H1 (cell line): Measurements from ENCODE around the gene FIP1L1. TPM values are rescaled to one million over a fixed set of nuclear protein-coding genes. Genes with fewer than 3 reads are reported as not detected.

ENCODE experiments used
- CTCF ChIA-PET: fragments of 300-600 bp; sonication (Branson Sonifier 250); formaldehyde crosslinking; loops from one replicate; lab custom pipeline; 2021; ENCODE audit not compliant: partially characterized antibody; lab: Charles Lee
- POLR2A ChIA-PET: fragments of 300-600 bp; sonication (Branson Sonifier 250); formaldehyde crosslinking; loops from one replicate; lab custom pipeline; 2021; ENCODE audit warnings: inconsistent platforms; ENCODE audit not compliant: partially characterized antibody; lab: Charles Lee
- DNase-seq, 2 experiments: peaks; one replicate each; pipeline versions ENCODE4 v3.0.0 to v3.0.0-alpha.2; 2010 to 2022; ENCODE audit warnings: low spot score in 2 of 2, low read depth in 1 of 2, mixed read lengths in 1 of 2
- FAIRE-seq: peaks from 2 replicates; lab custom pipeline; 2011; peaks lifted over from hg19 to GRCh38; lab: Jason Lieb, UNC
- H2AFZ ChIP-seq: 2 replicates; pipeline ENCODE4 v1.8.1; 2012; ENCODE audit warnings: low read length, inconsistent platforms
- H2AK5ac ChIP-seq: 2 replicates; pipeline ENCODE4 v1.6.1; 2013; ENCODE audit warnings: low read depth, low read length
- H2BK120ac ChIP-seq: replicated peaks from 2 replicates; pipeline ENCODE3; 2013; ENCODE audit warnings: low read depth, low read length, inconsistent platforms
- H2BK12ac ChIP-seq: 2 replicates; pipeline ENCODE4 v1.6.1; 2013; ENCODE audit warnings: low read depth, low read length
- H2BK15ac ChIP-seq: 2 replicates; pipeline ENCODE4 v1.6.1; 2013; ENCODE audit warnings: low read length
- H2BK20ac ChIP-seq: 2 replicates; pipeline ENCODE4 v1.6.1; 2013; ENCODE audit warnings: low read length
- H2BK5ac ChIP-seq: 2 replicates; pipeline ENCODE4 v1.6.1; 2013; ENCODE audit warnings: low read depth, low read length
- H3K14ac ChIP-seq: 2 replicates; pipeline ENCODE4 v1.6.1; 2013; ENCODE audit warnings: inconsistent platforms; ENCODE audit not compliant: insufficient read length
- H3K18ac ChIP-seq: 2 replicates; pipeline ENCODE4 v1.6.1; 2013; ENCODE audit warnings: low read length; ENCODE audit errors: extremely low read depth
- H3K23ac ChIP-seq: 2 replicates; pipeline ENCODE4 v1.6.1; 2013; ENCODE audit warnings: inconsistent platforms; ENCODE audit not compliant: insufficient read length
- H3K23me2 ChIP-seq: 2 replicates; pipeline ENCODE4 v1.6.1; 2013; ENCODE audit warnings: low read depth, low read length
- H3K27ac ChIP-seq: 2 replicates; pipeline ENCODE4 v1.6.1; 2011; ENCODE audit warnings: low read depth, low read length, inconsistent platforms
- H3K27me3 ChIP-seq, 4 experiments: replicated peaks in 1 of 4; 1 replicate in 1 of 4; 2 replicates in 3 of 4; pipeline versions ENCODE4 v1.6.1 to v1.8.1; 2011 to 2013; ENCODE audit warnings: low read length in 3 of 4, mild to moderate bottlenecking in 3 of 4, inconsistent platforms in 2 of 4, mixed read lengths in 2 of 4, moderate library complexity in 1 of 4; ENCODE audit not compliant: control insufficient read depth in 3 of 4, insufficient read depth in 3 of 4; ENCODE audit errors: extremely low read depth in 1 of 4
- H3K36me3 ChIP-seq, 4 experiments: 2 replicates each; pipeline versions ENCODE4 v1.6.1 to v1.8.1; 2011 to 2013; ENCODE audit warnings: mild to moderate bottlenecking in 4 of 4, low read length in 3 of 4, moderate library complexity in 2 of 4, control low read depth in 1 of 4, inconsistent platforms in 1 of 4; ENCODE audit not compliant: insufficient read depth in 4 of 4, control insufficient read depth in 2 of 4
- H3K4ac ChIP-seq: replicated peaks from 2 replicates; pipeline ENCODE3; 2013; ENCODE audit warnings: low read length, low read depth, mixed read lengths, inconsistent platforms; ENCODE audit not compliant: insufficient read length
- H3K4me1 ChIP-seq, 4 experiments: replicated peaks in 1 of 4; 1 replicate in 1 of 4; 2 replicates in 3 of 4; pipeline versions ENCODE4 v1.6.1 to v1.8.1; 2011 to 2013; ENCODE audit warnings: low read length in 3 of 4, inconsistent platforms in 2 of 4, mixed read lengths in 1 of 4; ENCODE audit not compliant: insufficient read depth in 4 of 4, control insufficient read depth in 3 of 4
- H3K4me2 ChIP-seq, 2 experiments: 2 replicates each; pipeline versions ENCODE4 v1.6.1 to v1.8.1; 2011 to 2013; ENCODE audit warnings: low read depth in 2 of 2, low read length in 2 of 2, control low read depth in 1 of 2, inconsistent platforms in 1 of 2, mild to moderate bottlenecking in 1 of 2; ENCODE audit not compliant: insufficient read depth in 1 of 2
- H3K4me3 ChIP-seq, 4 experiments: fragments of 200-600, 300-600 bp in 1 of 4; sonication (generic), shearing (Covaris generic), sonication (Bioruptor Twin) in 1 of 4; 2 replicates each; pipeline versions ENCODE4 v1.5.1 to v1.8.1; 2011 to 2016; ENCODE audit warnings: low read length in 4 of 4, low read depth in 3 of 4, control low read depth in 2 of 4, inconsistent platforms in 2 of 4, mild to moderate bottlenecking in 2 of 4, mixed read lengths in 1 of 4, moderate library complexity in 1 of 4; ENCODE audit not compliant: insufficient read depth in 2 of 4; ENCODE audit errors: extremely low read depth in 1 of 4
- H3K56ac ChIP-seq: replicated peaks from 2 replicates; pipeline ENCODE3; 2013; ENCODE audit warnings: low read depth, mild to moderate bottlenecking, mixed read lengths, low read length, inconsistent platforms; ENCODE audit not compliant: insufficient read length
- H3K79me1 ChIP-seq: 2 replicates; pipeline ENCODE4 v1.6.1; 2013; ENCODE audit warnings: low read depth, low read length, control low read depth
- H3K79me2 ChIP-seq, 2 experiments: 2 replicates each; pipeline versions ENCODE4 v1.6.1 to v1.8.1; 2012 to 2013; ENCODE audit warnings: low read length in 2 of 2, mild to moderate bottlenecking in 2 of 2, inconsistent platforms in 1 of 2; ENCODE audit not compliant: insufficient read depth in 2 of 2, control insufficient read depth in 1 of 2
- H3K9ac ChIP-seq, 4 experiments: replicated peaks in 1 of 4; 1 replicate in 1 of 4; 2 replicates in 3 of 4; pipeline versions ENCODE4 v1.6.1 to v1.8.1; 2011 to 2013; ENCODE audit warnings: low read depth in 3 of 4, low read length in 3 of 4, control low read depth in 2 of 4, mild to moderate bottlenecking in 2 of 4, moderate library complexity in 2 of 4, inconsistent platforms in 1 of 4; ENCODE audit errors: extremely low read depth in 1 of 4
- H3K9me3 ChIP-seq, 2 experiments: 2 replicates each; pipeline versions ENCODE4 v1.6.1 to v1.8.1; 2012 to 2013; ENCODE audit warnings: mild to moderate bottlenecking in 2 of 2, moderate library complexity in 2 of 2, control low read depth in 1 of 2, inconsistent platforms in 1 of 2, low read depth in 1 of 2, low read length in 1 of 2, mixed read lengths in 1 of 2; ENCODE audit not compliant: insufficient read depth in 2 of 2
- H4K20me1 ChIP-seq, 2 experiments: replicated peaks in 1 of 2; 2 replicates each; pipeline versions ENCODE3 to v1.8.1; 2011 to 2013; ENCODE audit warnings: inconsistent platforms in 2 of 2, low read length in 2 of 2, mild to moderate bottlenecking in 1 of 2; ENCODE audit not compliant: insufficient read depth in 2 of 2, control insufficient read depth in 1 of 2
- H4K5ac ChIP-seq: 2 replicates; pipeline ENCODE4 v1.6.1; 2013; ENCODE audit warnings: low read length, low read depth, mixed read lengths, inconsistent platforms; ENCODE audit not compliant: insufficient read length
- H4K8ac ChIP-seq: 2 replicates; pipeline ENCODE4 v1.8.0; 2013; ENCODE audit warnings: mild to moderate bottlenecking, moderate library complexity, low read length, inconsistent platforms; ENCODE audit not compliant: insufficient read depth; ENCODE audit errors: extremely low read depth
- H4K91ac ChIP-seq: replicated peaks from 2 replicates; pipeline ENCODE3; 2013; ENCODE audit warnings: low read length, mixed read lengths, inconsistent platforms; ENCODE audit not compliant: insufficient read length
- CEBPB ChIP-seq: IDR thresholded peaks from 2 replicates; pipeline ENCODE4 v1.6.1; 2012; ENCODE audit warnings: low read depth, low read length
- FOSL1 ChIP-seq: IDR thresholded peaks from 2 replicates; pipeline ENCODE4 v1.6.1; 2011; ENCODE audit warnings: mild to moderate bottlenecking, low read depth, low read length, moderate library complexity; ENCODE audit not compliant: insufficient read depth
- GTF2F1 ChIP-seq: IDR thresholded peaks from 2 replicates; pipeline ENCODE4 v1.6.1; 2012; ENCODE audit warnings: low read depth, low read length, improper control_type of control experiment, borderline replicate concordance
- KDM4A ChIP-seq: IDR thresholded peaks from one replicate; pipeline ENCODE4 v1.7.1; 2012; ENCODE audit warnings: low read depth, mild to moderate bottlenecking, moderate library complexity, low read length, inconsistent platforms; ENCODE audit not compliant: severe bottlenecking
- KDM5A ChIP-seq: fragments of 200-600 bp; IDR thresholded peaks from 2 replicates; pipeline ENCODE4 v1.7.1; 2012; ENCODE audit warnings: mild to moderate bottlenecking, low read length, inconsistent platforms, mixed read lengths
- MAFK ChIP-seq: IDR thresholded peaks from 2 replicates; pipeline ENCODE4 v1.6.1; 2012; ENCODE audit warnings: low read depth, mild to moderate bottlenecking, improper control_type of control experiment, low read length
- RNF2 ChIP-seq: fragments of 200-900, 300-1000 bp; sonication (generic); IDR thresholded peaks from 2 replicates; pipeline ENCODE4 v1.7.1; 2016; ENCODE audit warnings: borderline replicate concordance, low read depth, mild to moderate bottlenecking, antibody characterized with exemption, low read length; ENCODE audit not compliant: poor library complexity, severe bottlenecking; ENCODE audit errors: missing control alignments
- RXRA ChIP-seq: IDR thresholded peaks from 2 replicates; pipeline ENCODE4 v1.6.1; 2011; ENCODE audit warnings: low read depth, mild to moderate bottlenecking, low read length, moderate library complexity; ENCODE audit not compliant: insufficient read depth
- SAP30 ChIP-seq: fragments of 300-600 bp; sonication (generic); IDR thresholded peaks from 2 replicates; pipeline ENCODE4 v1.7.1; 2012; ENCODE audit warnings: low read length, moderate library complexity, mild to moderate bottlenecking, inconsistent platforms; ENCODE audit not compliant: insufficient read depth, insufficient replicate concordance
- SIN3A ChIP-seq, 2 experiments: IDR thresholded peaks in 1 of 2; conservative IDR thresholded peaks in 1 of 2; 2 replicates each; pipeline ENCODE4 v1.6.1; 2011 to 2012; ENCODE audit warnings: low read length in 2 of 2, improper control_type of control experiment in 1 of 2, low read depth in 1 of 2, mild to moderate bottlenecking in 1 of 2
- SRF ChIP-seq: IDR thresholded peaks from 2 replicates; pipeline ENCODE4 v1.6.1; 2011; ENCODE audit warnings: mild to moderate bottlenecking, low read depth, low read length, moderate library complexity
- TCF12 ChIP-seq: IDR thresholded peaks from 2 replicates; pipeline ENCODE4 v1.6.1; 2011; ENCODE audit warnings: low read depth, mild to moderate bottlenecking, low read length
- YY1 ChIP-seq: IDR thresholded peaks from 2 replicates; pipeline ENCODE4 v1.6.1; 2011; ENCODE audit warnings: low read depth, mild to moderate bottlenecking, low read length
- WGBS, 2 experiments: shearing (Covaris generic) in 1 of 2; methylation state at CpG; one replicate each; pipeline versions ENCODE4 v1.1.6 to v1.1.7; 2013 to 2015; ENCODE audit warnings: low lambda C conversion rate in 2 of 2, mixed read lengths in 2 of 2, inconsistent platforms in 1 of 2, low coverage in 1 of 2, missing lambda C conversion rate in 1 of 2; ENCODE audit not compliant: insufficient replicate concordance in 2 of 2, insufficient coverage in 1 of 2, insufficient read length in 1 of 2; ENCODE audit errors: extremely low coverage in 1 of 2, missing lambda C conversion rate in 1 of 2; 5-methylcytosine and 5-hydroxymethylcytosine counted together
- polyA plus RNA-seq, 7 experiments: library from polyadenylated mRNA; depleted of rRNA in 3 of 7; stranded (reverse) in 5 of 7; unstranded in 2 of 7; fragments of >200 nt in 5 of 7; fragments of 200-250 nt in 2 of 7; gene quantifications; 1 replicate in 5 of 7; 2 replicates in 1 of 7; 4 replicates in 1 of 7; pipeline versions ENCODE4 v1.2.1 to v1.2.3, GENCODE V29; 2011 to 2013; ENCODE audit warnings: missing spikeins in 2 of 7, mixed read lengths in 2 of 7
- total RNA-seq: library from RNA; stranded (reverse); fragmentation: NEBNext Ultra II Directional; extraction: Animal tissue kit (Norgen Biotek cat#: 25700); gene quantifications from 2 replicates; pipeline ENCODE4 v1.2.1, GENCODE V29; 2021

FIP1L1 gene
- total and polyA plus RNA-seq, 2 of the 8 experiments (the other 6 are each of a cell fraction or from before 2014, with no cell fraction given) = 19.5 to 53.7 TPM

GRCh38 chr4:53354012-53354722 is 23.3 kb upstream of the FIP1L1 start:
- no peak for FAIRE-seq
- no peak for TF ChIP-seq MAFK
- no peak for TF ChIP-seq SAP30
- TF ChIP-seq SRF = no peak
- TF ChIP-seq CEBPB = no peak
- no peak for TF ChIP-seq SIN3A (conservative IDR thresholded peaks at IDR 0.05 in 1 of 2, IDR thresholded peaks at IDR 0.05 in 1 of 2; ENCODE audit: low read depth in 1 of 2, low read length in 2 of 2)
- no peak for TF ChIP-seq FOSL1
- TF ChIP-seq KDM5A = no peak
- TF ChIP-seq KDM4A = no peak
- TF ChIP-seq YY1 = no peak
- TF ChIP-seq RNF2 = no peak
- TF ChIP-seq TCF12 = no peak
- TF ChIP-seq RXRA = no peak
- no peak for TF ChIP-seq GTF2F1

More at GRCh38 chr4:53354012-53354722, 23.3 kb upstream of the FIP1L1 start:
- H3K4ac ChIP-seq = no peak overlapping the region
- H4K8ac ChIP-seq = no peak overlapping the region
- DNase-seq = no peak
- peaks cover 10 to 18% of the 10 kb centered on the region in 2 experiments for H3K9me3 ChIP-seq
- H3K79me1 ChIP-seq = no peaks in the 10 kb centered on the region
- H3K23ac ChIP-seq = no peak overlapping the region
- ChIA-PET CTCF (interaction anchor here (1.0 to 1.2 kb wide), 2 partner anchors 13 to 27 kb away, joined by 3 read pairs; no protein-coding TSS in a partner anchor), POLR2A (no interaction called here)
- no peak overlapping the region for H4K91ac ChIP-seq
- H2BK15ac ChIP-seq = no peak overlapping the region
- no peak overlapping the region for H3K4me3 ChIP-seq
- H2BK12ac ChIP-seq = no peak overlapping the region
- no peaks in the 10 kb centered on the region for H3K23me2 ChIP-seq
- 96% methylated on average over 23 of the region's 32 CpGs; no CpG with 5 or more reads in 1 of the 2 experiments for WGBS, 2 experiments
- no peak overlapping the region for H3K18ac ChIP-seq
- H3K27me3 ChIP-seq = no peaks in the 10 kb centered on the region
- no peak overlapping the region for H3K4me2 ChIP-seq
- H3K14ac ChIP-seq = no peak overlapping the region
- H3K79me2 ChIP-seq = no peaks in the 10 kb centered on the region
- peaks cover 0 to 5% (median 2%) of the 10 kb centered on the region in 4 experiments; a peak in 2 of 8 replicates for H3K36me3 ChIP-seq
- H3K4me1 ChIP-seq = no peaks in the 10 kb centered on the region
- no peak overlapping the region for H3K27ac ChIP-seq
- H4K5ac ChIP-seq = no peak overlapping the region
- no peak overlapping the region for H2AK5ac ChIP-seq
- H4K20me1 ChIP-seq = no peaks in the 10 kb centered on the region
- H2AFZ ChIP-seq = no peak overlapping the region
- no peak overlapping the region for H2BK20ac ChIP-seq
- H2BK120ac ChIP-seq = no peak overlapping the region
- no peak overlapping the region for H3K9ac ChIP-seq
- H3K56ac ChIP-seq = no peak overlapping the region
- no peak overlapping the region for H2BK5ac ChIP-seq
